ENCODE measurements around the gene XXYLT1.

- TF ChIP-seq POLR2A (IDR thresholded peaks at IDR 0.05) (no peak), CTCF (IDR thresholded peaks at IDR 0.05) (no peak)
These were observed 102.8 kb downstream of the XXYLT1 start for GRCh38 chr3:195168009-195168762.

All from right lobe of liver (tissue), 4 donors.